ENCODE data around the gene MYB. TPM values are rescaled to one million over a fixed set of nuclear protein-coding genes. Genes with fewer than 3 reads are reported as not detected.

The MYB gene
- total RNA-seq, 1 donor from 2014 or later, result 0.16 TPM

GRCh38 chr6:135187372-135187771 lies 6.3 kb downstream of the MYB start:
- DNase-seq (ENCODE audit: low spot score), result no peak

- DNase-seq (ENCODE audit: low spot score), result no peak
These were observed 7.6 kb downstream of the MYB start for GRCh38 chr6:135188718-135189117.

DNA sequence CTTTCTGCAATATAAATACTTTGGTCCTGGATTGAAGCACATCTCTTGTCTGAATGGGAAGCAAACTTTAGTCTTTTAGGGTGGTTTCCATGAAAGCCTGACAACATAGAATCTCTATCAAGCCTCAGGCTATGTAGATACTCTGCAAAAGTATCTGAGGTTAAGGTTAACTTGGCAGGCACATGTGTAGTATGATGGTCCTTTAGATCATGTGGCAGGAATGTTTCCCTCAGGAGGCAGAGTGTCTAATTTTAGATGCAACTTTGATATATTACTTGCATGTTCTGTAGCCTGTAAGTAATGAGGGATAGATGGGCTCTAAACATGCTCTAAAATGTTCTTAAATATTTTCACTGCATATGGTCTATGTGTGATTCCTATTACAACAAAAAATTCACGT lies 8.2 kb downstream of the MYB start:
- DNase-seq (ENCODE audit: low spot score), result no peak

DNA sequence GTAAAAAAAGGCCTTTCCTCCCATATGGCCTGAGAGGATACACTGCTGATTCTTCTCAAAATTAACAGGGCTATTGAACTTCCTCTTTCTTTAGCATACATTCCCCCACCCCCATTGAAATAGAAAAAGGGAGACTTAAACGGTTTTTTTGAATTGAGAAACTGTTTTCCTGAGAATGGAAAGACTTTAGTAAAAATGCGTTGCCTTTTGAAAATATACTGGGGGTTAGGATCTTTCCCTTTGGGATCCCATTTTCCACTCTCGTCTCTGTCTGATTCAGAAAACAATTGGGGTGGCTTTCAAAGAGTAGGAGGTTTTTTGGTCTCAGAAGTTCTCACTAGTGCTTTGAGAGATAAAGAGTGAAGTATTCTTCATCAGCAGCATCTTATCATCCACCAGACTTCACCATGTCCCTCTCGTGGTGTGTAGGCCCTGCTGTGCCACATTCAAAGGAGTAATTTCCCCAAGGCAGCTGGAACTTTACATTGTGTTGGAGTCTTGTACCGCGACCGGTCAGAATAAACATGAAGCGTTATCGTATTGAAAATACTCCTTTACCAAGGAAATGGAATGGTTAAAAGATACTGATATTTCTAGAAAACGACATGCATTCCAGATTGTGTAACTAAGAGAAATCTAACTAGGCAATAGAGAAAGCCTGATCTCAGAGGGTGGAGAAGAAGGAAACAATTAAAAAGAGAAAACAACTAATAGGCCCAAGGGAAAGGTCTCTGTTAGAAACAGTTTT lies 10.6 kb downstream of the MYB start:
- no peak for DNase-seq (ENCODE audit: low spot score)

GRCh38 chr6:135192256-135193174 lies 11.4 kb downstream of the MYB start:
- no peak for DNase-seq (ENCODE audit: low spot score)

DNA sequence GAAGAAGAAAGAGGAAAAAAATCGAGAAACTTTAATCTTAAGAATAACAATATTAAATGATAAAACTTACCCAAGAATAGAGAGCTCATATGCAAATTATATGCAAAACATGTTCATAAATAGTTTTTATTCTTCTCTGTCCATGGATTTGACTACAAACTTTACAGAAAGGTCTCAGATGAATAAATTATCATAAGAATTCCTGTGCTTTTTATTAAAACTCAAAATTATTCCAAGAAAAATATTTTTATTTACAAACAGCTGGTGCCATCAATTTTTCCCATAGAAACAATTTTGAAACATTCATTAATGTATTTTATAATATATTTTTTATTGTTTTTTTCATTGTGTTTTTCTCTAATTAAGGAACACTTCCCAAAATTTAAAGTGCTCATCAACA lies 12.1 kb downstream of the MYB start:
- no peak for DNase-seq (ENCODE audit: low spot score)

GRCh38 chr6:135195041-135195440 lies 13.9 kb downstream of the MYB start:
- no peak for DNase-seq (ENCODE audit: low spot score)

DNA sequence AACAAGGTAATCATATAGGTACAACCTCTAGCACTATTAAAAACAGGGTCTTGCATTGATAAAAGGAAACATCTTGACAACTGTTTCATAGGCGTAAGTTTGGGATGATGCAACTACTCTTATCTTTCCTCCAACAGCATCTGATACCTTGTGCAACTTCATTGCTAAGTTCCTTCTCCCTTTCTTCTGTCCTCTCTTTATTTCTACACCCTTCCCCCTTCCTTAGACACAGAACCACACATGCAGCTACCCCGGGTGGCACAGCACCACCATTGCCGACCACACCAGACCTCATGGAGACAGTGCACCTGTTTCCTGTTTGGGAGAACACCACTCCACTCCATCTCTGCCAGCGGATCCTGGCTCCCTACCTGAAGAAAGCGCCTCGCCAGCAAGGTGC lies 14.4 kb downstream of the MYB start:
- no peak for DNase-seq (ENCODE audit: low spot score)

GRCh38 chr6:135196739-135197510 lies 15.8 kb downstream of the MYB start:
- DNase-seq (ENCODE audit: low spot score), result no peak

DNA sequence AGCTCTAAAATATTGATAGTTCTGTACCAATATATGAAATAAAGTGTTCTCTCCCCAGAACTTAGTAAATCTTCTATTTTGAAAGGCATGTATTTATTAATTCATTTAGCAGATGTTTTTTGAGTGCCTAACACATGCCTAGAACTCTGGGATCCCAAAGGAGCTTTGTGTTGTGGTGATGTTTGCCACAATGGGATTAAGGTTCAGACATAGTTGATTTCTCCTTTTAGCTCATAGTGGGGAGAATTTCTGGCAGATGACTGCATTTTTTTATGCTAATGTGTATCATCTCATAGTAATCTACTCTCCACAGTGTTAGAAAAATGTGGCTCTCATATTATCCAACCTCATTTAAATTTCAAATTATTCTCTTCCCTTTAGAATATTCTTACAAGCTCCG lies 21.7 kb downstream of the MYB start:
- DNase-seq (ENCODE audit: low spot score), result no peak

DNA sequence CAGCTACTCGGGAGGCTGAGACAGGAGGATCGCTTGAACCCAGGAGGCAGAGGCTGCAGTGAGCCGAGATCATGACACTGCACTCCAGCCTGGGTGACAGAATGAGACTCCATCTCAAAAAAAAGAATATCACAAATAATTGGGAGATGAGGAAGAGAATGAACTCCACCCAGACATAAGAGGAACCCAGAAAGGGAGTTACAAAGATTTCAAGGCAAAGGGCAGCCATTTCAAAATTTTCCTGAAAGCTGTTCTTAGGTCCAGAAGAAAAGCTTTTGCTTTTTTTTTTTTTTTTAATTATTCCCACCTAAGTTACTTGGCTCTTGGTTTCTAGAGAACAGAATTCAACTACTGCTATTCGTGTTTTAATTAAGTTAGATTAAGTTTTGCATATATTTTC lies 23.8 kb downstream of the MYB start:
- DNase-seq (ENCODE audit: low spot score), result no peak

GRCh38 chr6:135209803-135210202 lies 28.7 kb downstream of the MYB start:
- DNase-seq (ENCODE audit: low spot score), result no peak

- no peak for DNase-seq (ENCODE audit: low spot score)
These were observed 29.7 kb downstream of the MYB start for GRCh38 chr6:135210632-135211305.

DNA sequence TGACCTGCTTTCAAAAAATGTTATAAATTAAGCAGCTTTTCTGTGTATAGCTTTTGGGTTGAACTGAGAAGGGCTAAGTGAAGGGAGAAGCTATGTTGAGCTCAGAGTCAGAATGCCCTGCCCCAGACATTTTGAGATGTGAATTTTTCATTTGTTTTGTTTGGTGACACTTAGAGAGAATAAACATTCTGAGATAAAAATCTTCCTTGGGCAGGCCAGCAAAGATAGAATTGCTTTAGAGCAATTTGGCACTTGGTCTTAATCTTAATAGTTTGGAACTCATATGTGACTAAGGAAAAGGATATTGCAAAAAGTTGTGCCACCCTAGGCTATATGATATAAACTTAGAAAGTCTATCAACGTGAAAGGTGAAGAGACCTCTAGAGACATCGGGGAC lies 30.2 kb downstream of the MYB start:
- DNase-seq (ENCODE audit: low spot score), result no peak

DNA sequence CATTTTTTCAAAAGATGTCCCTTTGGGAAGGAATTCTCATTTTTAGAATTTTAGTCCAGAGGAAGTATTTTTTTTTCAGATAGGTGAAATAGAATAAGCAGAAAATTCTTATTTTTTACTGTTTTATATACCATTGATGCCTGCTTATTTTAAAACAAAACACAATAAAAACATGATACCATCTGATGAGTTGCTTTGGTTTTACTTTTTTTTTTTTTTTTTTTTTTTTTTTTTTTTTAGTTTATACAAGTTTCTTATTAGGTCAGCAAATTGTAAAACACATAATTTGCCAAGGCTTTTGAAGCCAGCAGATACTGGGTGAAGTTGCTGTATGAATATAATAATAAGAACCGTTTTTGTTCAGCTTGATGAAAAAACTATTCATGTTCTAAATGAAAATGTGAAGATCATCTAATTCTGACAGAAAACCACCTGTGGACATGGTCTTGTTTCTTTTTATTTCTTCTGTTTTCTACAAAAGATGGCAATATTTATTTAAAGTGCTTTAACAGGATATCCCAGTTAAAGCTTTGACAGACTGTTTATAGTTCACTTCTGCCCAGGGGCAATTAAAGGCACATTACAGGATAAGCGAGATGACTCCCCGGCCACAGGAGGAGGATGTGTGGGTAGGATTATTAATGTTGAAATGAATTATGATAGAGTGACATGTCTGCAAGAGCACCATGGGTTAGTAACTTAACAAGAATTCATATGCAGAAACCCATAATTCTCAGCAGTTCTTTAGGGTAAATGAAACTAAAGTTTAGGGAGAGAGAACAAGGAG lies 31.1 kb downstream of the MYB start:
- no peak for DNase-seq (ENCODE audit: low spot score)

- no peak for DNase-seq (ENCODE audit: low spot score)
These were observed 31.8 kb downstream of the MYB start for GRCh38 chr6:135212935-135213334.

- no peak for DNase-seq (ENCODE audit: low spot score)
These were observed 32.5 kb downstream of the MYB start for GRCh38 chr6:135213616-135214015.

DNA sequence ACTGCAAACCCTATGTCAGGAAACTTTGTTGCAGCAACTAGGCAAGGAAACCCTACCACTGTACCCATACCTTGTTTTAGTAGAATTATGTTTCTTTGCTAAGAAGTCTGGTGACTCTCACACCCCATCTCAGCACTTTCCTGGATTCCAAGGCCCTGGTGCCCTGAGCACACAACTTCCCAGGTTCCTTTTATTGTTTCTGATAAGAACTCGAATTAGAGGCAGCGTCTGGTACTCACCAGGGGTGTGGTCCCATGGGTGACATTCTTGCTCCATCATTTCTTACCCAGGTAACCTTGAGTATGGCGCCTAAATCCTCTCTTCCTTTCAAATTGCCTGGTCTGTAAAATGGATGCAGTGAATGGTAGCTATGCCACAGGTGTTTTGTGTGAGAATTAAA lies 34.1 kb downstream of the MYB start:
- no peak for DNase-seq (ENCODE audit: low spot score)

GRCh38 chr6:135215563-135215962 lies 34.5 kb downstream of the MYB start:
- DNase-seq (ENCODE audit: low spot score), result no peak

GRCh38 chr6:135217663-135218062 lies 36.6 kb downstream of the MYB start:
- no peak for DNase-seq (ENCODE audit: low spot score)

Data from mesenteric fat pad (tissue), 1 donor.